Measurements from ENCODE around the gene SLC25A21. TPM values are rescaled to one million over a fixed set of nuclear protein-coding genes. Genes with fewer than 3 reads are reported as not detected.
"Not testable (repeated sequence)": the region's sequence is repeated elsewhere in the genome, so short reads cannot be mapped to it uniquely, and the experiment has no call there.

SLC25A21 gene
- total RNA-seq, 4 donors from 2014 or later: 0.67 to 2.1 (median 0.91) TPM

- no peaks in the 10 kb centered on the region for H3K36me3 ChIP-seq
- H3K27ac ChIP-seq: no peak overlapping the region
- intact Hi-C loops (cut with DNase I): loop anchor here (10.0 kb wide), 1 partner anchor 503 kb away; no protein-coding TSS in a partner anchor
- no peaks in the 10 kb centered on the region for H3K27me3 ChIP-seq
- H3K9me3 ChIP-seq: no peaks in the 10 kb centered on the region
- WGBS, 2 donors: 79 to 88% methylated on average over 2 of the region's 2 CpGs
- no peak for DNase-seq
- TF ChIP-seq CTCF (IDR thresholded peaks at IDR 0.05): no peak
- no peak for TF ChIP-seq POLR2A (IDR thresholded peaks at IDR 0.05)
- no peaks in the 10 kb centered on the region for H3K4me1 ChIP-seq
- no peak overlapping the region for H3K4me3 ChIP-seq
These were observed 14.4 kb downstream of the SLC25A21 start for GRCh38 chr14:37157987-37158386.

GRCh38 chr14:37153483-37153882, 18.9 kb downstream of the SLC25A21 start:
- Histone ChIP-seq H3K9me3 (no peaks in the 10 kb centered on the region), H3K27ac (no peak overlapping the region), H3K36me3 (no peaks in the 10 kb centered on the region), H3K27me3 (no peaks in the 10 kb centered on the region), H3K4me1 (peaks cover 0 to 7% (median 0%) of the 10 kb centered on the region in 3 donors), H3K4me3 (no peak overlapping the region)
- WGBS, 2 donors: 75 to 89% methylated on average over 3 to 5 of the region's 5 CpGs
- intact Hi-C loops (cut with DNase I): loop anchor here (10.0 kb wide), 1 partner anchor 499 kb away; no protein-coding TSS in a partner anchor
- no peak for DNase-seq
- TF ChIP-seq POLR2A (IDR thresholded peaks at IDR 0.05) (no peak), CTCF (IDR thresholded peaks at IDR 0.05) (no peak)

GRCh38 chr14:37153005-37153404, 19.4 kb downstream of the SLC25A21 start:
- Histone ChIP-seq H3K36me3 (no peaks in the 10 kb centered on the region), H3K27me3 (no peaks in the 10 kb centered on the region), H3K4me3 (no peak overlapping the region), H3K9me3 (no peaks in the 10 kb centered on the region), H3K4me1 (peaks cover 0 to 7% (median 0%) of the 10 kb centered on the region in 3 donors), H3K27ac (no peak overlapping the region)
- intact Hi-C loops (cut with DNase I): loop anchor here (10.0 kb wide), 1 partner anchor 498 kb away; no protein-coding TSS in a partner anchor
- no peak for TF ChIP-seq POLR2A (IDR thresholded peaks at IDR 0.05)
- TF ChIP-seq CTCF (IDR thresholded peaks at IDR 0.05): no peak
- 40% methylated on average over 1 of the region's 1 CpG; no CpG with 5 or more reads in 1 of the 2 donors for WGBS, 2 donors
- no peak for DNase-seq

- 2 to 3% methylated on average over 2 to 3 of the region's 3 CpGs for WGBS, 2 donors
- no peaks in the 10 kb centered on the region for H3K9me3 ChIP-seq
- intact Hi-C loops (cut with DNase I): loop anchor here (10.0 kb wide), 1 partner anchor 496 kb away; no protein-coding TSS in a partner anchor
- TF ChIP-seq CTCF (IDR thresholded peaks at IDR 0.05): peak; percentile 29 to 79 (median 68)
- TF ChIP-seq POLR2A (IDR thresholded peaks at IDR 0.05): no peak
- no peak overlapping the region for H3K27ac ChIP-seq
- H3K4me1 ChIP-seq: peaks cover 0 to 7% (median 0%) of the 10 kb centered on the region in 3 donors
- no peak for DNase-seq
- H3K4me3 ChIP-seq: no peak overlapping the region
- H3K27me3 ChIP-seq: no peaks in the 10 kb centered on the region
- H3K36me3 ChIP-seq: no peaks in the 10 kb centered on the region
These were observed 22.0 kb downstream of the SLC25A21 start for GRCh38 chr14:37150414-37150813.

GRCh38 chr14:37147310-37147880, 25.0 kb downstream of the SLC25A21 start:
- intact Hi-C loops (cut with DNase I): no loop called here
- WGBS, 2 donors: 65 to 73% methylated on average over 1 of the region's 1 CpG

GRCh38 chr14:37146438-37146837, 26.0 kb downstream of the SLC25A21 start:
- H3K9me3 ChIP-seq; H3K36me3 ChIP-seq; H3K27ac ChIP-seq; H3K4me3 ChIP-seq; H3K27me3 ChIP-seq; H3K4me1 ChIP-seq; intact Hi-C loops (cut with DNase I); DNase-seq: not testable (repeated sequence)
- WGBS, 2 donors: 79 to 100% methylated on average over 1 of the region's 1 CpG

More at GRCh38 chr14:37147310-37147880, 25.0 kb downstream of the SLC25A21 start:
- no peak overlapping the region for H3K4me3 ChIP-seq
- no peak overlapping the region for H3K27ac ChIP-seq
- peaks cover 0 to 7% (median 0%) of the 10 kb centered on the region in 3 donors for H3K4me1 ChIP-seq
- H3K9me3 ChIP-seq: no peaks in the 10 kb centered on the region
- TF ChIP-seq CTCF (IDR thresholded peaks at IDR 0.05): no peak
- TF ChIP-seq POLR2A (IDR thresholded peaks at IDR 0.05): no peak
- no peaks in the 10 kb centered on the region for H3K27me3 ChIP-seq
- DNase-seq: no peak
- no peaks in the 10 kb centered on the region for H3K36me3 ChIP-seq

All from esophagus squamous epithelium (tissue), 5 donors.